Liver (tissue), 10 donors: ENCODE measurements around the gene HLTF. TPM values are rescaled to one million over a fixed set of nuclear protein-coding genes. Genes with fewer than 3 reads are reported as not detected.

Experiments
- DNase-seq: peaks from one replicate; pipeline ENCODE4 v3.0.0-alpha.2; 2017; ENCODE audit warnings: low spot score
- H3K27ac ChIP-seq, 2 donors: one replicate each; pipeline ENCODE4 v1.7.0; 2013; ENCODE audit warnings: inconsistent platforms in 2 of 2, low read length in 2 of 2, control low read depth in 1 of 2, low read depth in 1 of 2, mild to moderate bottlenecking in 1 of 2
- H3K27me3 ChIP-seq, 4 donors: one replicate each; pipeline versions ENCODE4 v1.6.1 to v1.7.0; 2013; ENCODE audit warnings: low read length in 3 of 4, inconsistent platforms in 1 of 4, mild to moderate bottlenecking in 1 of 4, moderate library complexity in 1 of 4; ENCODE audit not compliant: control insufficient read depth in 4 of 4, insufficient read depth in 4 of 4
- H3K36me3 ChIP-seq, 4 donors: one replicate each; pipeline versions ENCODE4 v1.6.1 to v1.7.0; 2013; ENCODE audit warnings: low read length in 3 of 4, mild to moderate bottlenecking in 3 of 4, low read depth in 1 of 4, moderate library complexity in 1 of 4; ENCODE audit not compliant: control insufficient read depth in 4 of 4, insufficient read depth in 3 of 4
- H3K4me1 ChIP-seq, 4 donors: one replicate each; pipeline versions ENCODE4 v1.6.1 to v1.7.0; 2013; ENCODE audit warnings: low read length in 3 of 4, mild to moderate bottlenecking in 3 of 4, moderate library complexity in 1 of 4; ENCODE audit not compliant: control insufficient read depth in 4 of 4, insufficient read depth in 4 of 4
- H3K4me3 ChIP-seq, 3 donors: one replicate each; pipeline versions ENCODE4 v1.6.1 to v1.7.0; 2013; ENCODE audit warnings: low read length in 3 of 3, control low read depth in 1 of 3, low read depth in 1 of 3, mild to moderate bottlenecking in 1 of 3
- H3K9ac ChIP-seq, 2 donors: one replicate each; pipeline ENCODE4 v1.7.0; 2013; ENCODE audit warnings: low read length in 2 of 2, mild to moderate bottlenecking in 2 of 2, moderate library complexity in 2 of 2, control low read depth in 1 of 2, low read depth in 1 of 2
- H3K9me3 ChIP-seq, 4 donors: one replicate each; pipeline versions ENCODE4 v1.6.1 to v1.7.0; 2013; ENCODE audit warnings: low read length in 3 of 4; ENCODE audit not compliant: control insufficient read depth in 4 of 4
- ATF3 ChIP-seq: IDR thresholded peaks from 2 replicates; pipeline ENCODE4 v1.6.1; 2016; ENCODE audit warnings: antibody characterized with exemption
- FOXA1 ChIP-seq: IDR thresholded peaks from 2 replicates; pipeline ENCODE4 v1.6.1; 2016; ENCODE audit warnings: antibody characterized with exemption
- FOXA2 ChIP-seq: IDR thresholded peaks from 2 replicates; pipeline ENCODE4 v1.6.1; 2016; ENCODE audit warnings: antibody characterized with exemption
- HNF4A ChIP-seq, 2 donors: conservative IDR thresholded peaks; 2 replicates each; pipeline ENCODE4 v1.6.1; 2016; ENCODE audit warnings: antibody characterized with exemption in 2 of 2, mild to moderate bottlenecking in 2 of 2
- JUND ChIP-seq, 2 donors: IDR thresholded peaks; 2 replicates each; pipeline ENCODE4 v1.6.1; 2016; ENCODE audit warnings: antibody characterized with exemption in 2 of 2
- NR2F2 ChIP-seq: IDR thresholded peaks from 2 replicates; pipeline ENCODE4 v1.6.1; 2016; ENCODE audit warnings: antibody characterized with exemption
- RAD21 ChIP-seq, 2 donors: IDR thresholded peaks; 2 replicates each; pipeline ENCODE4 v1.6.1; 2016; ENCODE audit warnings: antibody characterized with exemption in 2 of 2, mild to moderate bottlenecking in 2 of 2
- REST ChIP-seq: IDR thresholded peaks from 2 replicates; pipeline ENCODE4 v1.6.1; 2016; ENCODE audit warnings: antibody characterized with exemption, mild to moderate bottlenecking
- SP1 ChIP-seq: IDR thresholded peaks from 2 replicates; pipeline ENCODE4 v1.6.1; 2018; ENCODE audit warnings: antibody characterized with exemption, mild to moderate bottlenecking
- TAF1 ChIP-seq: conservative IDR thresholded peaks from 2 replicates; pipeline ENCODE4 v1.6.1; 2016; ENCODE audit warnings: antibody characterized with exemption, mild to moderate bottlenecking
- WGBS: extraction: QIAGEN DNeasy Blood & Tissue Kit; methylation state at CpG from one replicate; pipeline ENCODE4 v1.1.7; 2013; 5-methylcytosine and 5-hydroxymethylcytosine counted together
- polyA plus RNA-seq, 2 donors: library from polyadenylated mRNA; stranded (reverse) in 1 of 2; unstranded in 1 of 2; fragments of 200-250 nt in 1 of 2; fragments of >200 nt in 1 of 2; fragmentation: Nextera tagmentation in 1 of 2; extraction: Ambion mirVana in 1 of 2; gene quantifications; one replicate each; pipeline versions ENCODE4 v1.2.1 to v1.2.3, GENCODE V29; 2013 to 2015
- small RNA-seq: library from RNA; depleted of rRNA; stranded (forward); fragments of <200 nt; gene quantifications from one replicate; pipeline ENCODE3, GENCODE V24; 2014
- total RNA-seq, 2 donors: library from RNA; depleted of rRNA; stranded (reverse); fragments of >200 nt; gene quantifications; one replicate each; pipeline ENCODE4 v1.2.3, GENCODE V29; 2014
- donor health status: healthy.
- donor health status: healthy.
- donor health status: healthy.
- donor health status: healthy.
- donor health status: healthy.

The HLTF gene
- total and polyA plus RNA-seq, 4 donors: 4.1 to 31.7 (median 17.0) TPM

GRCh38 chr3:148981273-148981672 is 105.1 kb downstream of the HLTF start:
- H3K4me3 ChIP-seq: no peak overlapping the region
- TF ChIP-seq FOXA1 (no peak), JUND (IDR thresholded peaks at IDR 0.05) (no peak), FOXA2 (no peak), SP1 (no peak), TAF1 (no peak), ATF3 (no peak), RAD21 (IDR thresholded peaks at IDR 0.05) (no peak), HNF4A (conservative IDR thresholded peaks at IDR 0.05) (no peak), NR2F2 (no peak), REST (no peak)
- WGBS: 92% methylated on average over 1 of the region's 1 CpG
- no peak overlapping the region for H3K27ac ChIP-seq
- H3K36me3 ChIP-seq: no peaks in the 10 kb centered on the region
- no peak for DNase-seq
- H3K27me3 ChIP-seq: no peaks in the 10 kb centered on the region
- H3K9me3 ChIP-seq: no peaks in the 10 kb centered on the region
- no peak overlapping the region for H3K9ac ChIP-seq
- peaks cover 0 to 2% (median 0%) of the 10 kb centered on the region in 4 donors for H3K4me1 ChIP-seq

Small RNA genes within 50 kb of the gene (small RNA-seq; reads per million reads assigned to genes)
- not detected for gene RF00019

Other genes starting within 250 kb of the HLTF start
- 1 to 10 TPM in 1 of 2 donors, under 1 TPM in 1; 0.42 to 8.6 TPM for gene CPA3, start 221.2 kb downstream of the HLTF start, total RNA-seq
- gene CPA3, start 221.2 kb downstream of the HLTF start, polyA plus RNA-seq: 1 to 10 TPM in 1 of 2 donors, not detected in 1; 1.9 TPM
- gene GYG1, start 95.0 kb downstream of the HLTF start, total RNA-seq: 10 to 100 TPM in 1 of 2 donors, 1 to 10 TPM in 1; 9.2 to 16.6 TPM
- gene GYG1, start 95.0 kb downstream of the HLTF start, polyA plus RNA-seq: 10 to 100 TPM; 10.2 to 16.7 TPM
- 1 to 10 TPM; 6.5 to 9.9 TPM for gene HPS3, start 43.1 kb upstream of the HLTF start, total RNA-seq
- gene HPS3, start 43.1 kb upstream of the HLTF start, polyA plus RNA-seq: 1 to 10 TPM; 4.4 to 8.9 TPM
- 1,000 to 10,000 TPM; 1,260 to 1,748 TPM for gene CP, start 135.3 kb upstream of the HLTF start, total RNA-seq
- gene CP, start 135.3 kb upstream of the HLTF start, polyA plus RNA-seq: 1,000 to 10,000 TPM in 1 of 2 donors, 100 to 1,000 TPM in 1; 565 to 1,294 TPM
- gene TM4SF18, start 247.1 kb upstream of the HLTF start, total RNA-seq: 10 to 100 TPM in 1 of 2 donors, 1 to 10 TPM in 1; 5.1 to 12.6 TPM
- 1 to 10 TPM; 4.9 to 7.7 TPM for gene TM4SF18, start 247.1 kb upstream of the HLTF start, polyA plus RNA-seq